Stomach smooth muscle (tissue), 2 donors: ENCODE data around the gene GPRIN3.
"Not testable (repeated sequence)": the region's sequence is repeated elsewhere in the genome, so short reads cannot be mapped to it uniquely, and the experiment has no call there.

Source experiments
- H3K27ac ChIP-seq: one replicate; pipeline ENCODE4 v1.7.0; 2013; ENCODE audit warnings: mild to moderate bottlenecking, low read length, inconsistent platforms
- H3K27me3 ChIP-seq, 2 donors: one replicate each; pipeline ENCODE4 v1.7.0; 2013; ENCODE audit warnings: low read length in 2 of 2; ENCODE audit not compliant: insufficient read depth in 2 of 2, control insufficient read depth in 1 of 2
- H3K36me3 ChIP-seq, 2 donors: one replicate each; pipeline ENCODE4 v1.7.0; 2013; ENCODE audit warnings: low read length in 2 of 2; ENCODE audit not compliant: control insufficient read depth in 2 of 2, insufficient read depth in 2 of 2
- H3K4me1 ChIP-seq: one replicate; pipeline ENCODE4 v1.7.0; 2013; ENCODE audit warnings: low read length; ENCODE audit not compliant: control insufficient read depth, insufficient read depth
- H3K4me3 ChIP-seq, 2 donors: one replicate each; pipeline ENCODE4 v1.7.0; 2013; ENCODE audit warnings: low read length in 2 of 2
- H3K9ac ChIP-seq, 2 donors: one replicate each; pipeline ENCODE4 v1.7.0; 2013; ENCODE audit warnings: low read length in 2 of 2, mild to moderate bottlenecking in 1 of 2
- H3K9me3 ChIP-seq, 2 donors: one replicate each; pipeline ENCODE4 v1.7.0; 2013; ENCODE audit warnings: low read length in 2 of 2; ENCODE audit not compliant: control insufficient read depth in 2 of 2
- donor health status: healthy.
- donor health status: Pancreatic carcinoma.

Gene GPRIN3

GRCh38 chr4:89216866-89217265 lies 90.7 kb downstream of the GPRIN3 start:
- Histone ChIP-seq H3K4me1 (no peaks in the 10 kb centered on the region), H3K27ac (no peak overlapping the region), H3K27me3 (no peaks in the 10 kb centered on the region), H3K9me3 (no peaks in the 10 kb centered on the region), H3K9ac (no peak overlapping the region), H3K36me3 (no peaks in the 10 kb centered on the region), H3K4me3 (no peak overlapping the region)

- Histone ChIP-seq H3K4me3 (no peak overlapping the region), H3K27me3 (no peaks in the 10 kb centered on the region), H3K9ac (no peak overlapping the region), H3K36me3 (no peaks in the 10 kb centered on the region), H3K27ac (no peak overlapping the region), H3K9me3 (no peaks in the 10 kb centered on the region), H3K4me1 (no peaks in the 10 kb centered on the region)
Observed at GRCh38 chr4:89216422-89216821, 91.2 kb downstream of the GPRIN3 start.

- no peaks in the 10 kb centered on the region for H3K4me1 ChIP-seq
- H3K9ac ChIP-seq = no peak overlapping the region
- no peaks in the 10 kb centered on the region for H3K27me3 ChIP-seq
- no peak overlapping the region for H3K27ac ChIP-seq
- no peaks in the 10 kb centered on the region for H3K36me3 ChIP-seq
- no peaks in the 10 kb centered on the region for H3K9me3 ChIP-seq
- H3K4me3 ChIP-seq = no peak overlapping the region
Observed at GRCh38 chr4:89215736-89216135, 91.9 kb downstream of the GPRIN3 start.

GRCh38 chr4:89214308-89214707 lies 93.3 kb downstream of the GPRIN3 start:
- Histone ChIP-seq H3K36me3 (no peaks in the 10 kb centered on the region), H3K9me3 (no peaks in the 10 kb centered on the region), H3K4me1 (no peaks in the 10 kb centered on the region), H3K27ac (no peak overlapping the region), H3K9ac (no peak overlapping the region), H3K27me3 (no peaks in the 10 kb centered on the region), H3K4me3 (no peak overlapping the region)

DNA sequence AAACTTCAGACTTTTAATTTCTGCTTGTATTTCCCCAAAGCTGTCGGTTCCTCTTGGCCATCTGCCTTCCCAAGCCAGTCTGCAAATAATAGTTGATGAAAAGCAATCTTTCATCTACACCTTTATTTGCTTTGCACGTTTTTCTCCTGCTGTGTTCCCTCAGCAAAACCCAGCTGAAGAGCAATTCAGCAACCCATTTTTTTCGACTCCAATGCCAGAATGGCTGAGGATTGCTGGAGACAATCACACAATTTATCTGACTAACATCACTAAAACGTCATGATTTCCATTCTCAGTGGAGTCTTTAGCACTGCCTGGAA lies 94.3 kb downstream of the GPRIN3 start:
- Histone ChIP-seq H3K9ac (no peak overlapping the region), H3K4me1 (no peaks in the 10 kb centered on the region), H3K27me3 (no peaks in the 10 kb centered on the region), H3K4me3 (no peak overlapping the region), H3K36me3 (no peaks in the 10 kb centered on the region), H3K9me3 (no peaks in the 10 kb centered on the region), H3K27ac (no peak overlapping the region)

DNA sequence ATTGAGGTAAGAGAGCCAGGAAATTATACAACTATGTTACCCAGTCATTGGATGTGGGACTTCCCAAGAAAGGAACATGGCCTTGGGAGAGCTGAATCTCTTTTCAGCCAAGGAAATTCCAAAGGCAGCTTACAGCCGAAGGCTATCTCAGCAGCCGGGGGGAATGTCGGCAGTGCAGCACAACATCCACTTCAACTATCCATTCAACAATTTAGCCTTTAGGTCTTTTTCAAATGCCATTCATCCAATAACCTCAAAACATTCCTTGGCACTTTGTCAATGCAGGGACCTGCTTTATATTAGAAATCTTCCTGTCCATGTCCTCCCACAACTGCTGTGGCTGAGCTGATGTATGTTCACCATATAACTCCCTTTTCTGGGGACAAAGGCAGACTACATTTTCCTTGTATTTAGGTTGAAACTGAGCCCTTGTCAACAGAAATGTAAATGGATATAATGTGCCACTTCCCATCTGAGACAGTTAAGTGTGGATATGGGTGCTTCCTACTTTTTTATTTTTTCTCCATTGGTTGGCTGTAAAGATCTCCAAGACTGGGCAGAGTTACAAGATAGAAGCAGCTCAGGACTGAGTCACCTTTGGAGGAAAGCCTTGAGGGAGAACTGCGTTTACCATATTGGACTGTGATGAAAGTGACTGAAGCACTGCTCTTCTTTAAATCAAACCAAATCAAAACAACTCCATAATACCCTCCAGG lies 94.8 kb downstream of the GPRIN3 start:
- Histone ChIP-seq H3K9me3 (no peaks in the 10 kb centered on the region), H3K27ac (no peak overlapping the region), H3K27me3 (no peaks in the 10 kb centered on the region), H3K9ac (no peak overlapping the region), H3K4me3 (no peak overlapping the region), H3K36me3 (no peaks in the 10 kb centered on the region), H3K4me1 (no peaks in the 10 kb centered on the region)

- no peak overlapping the region for H3K4me3 ChIP-seq
- no peaks in the 10 kb centered on the region for H3K4me1 ChIP-seq
- H3K36me3 ChIP-seq = no peaks in the 10 kb centered on the region
- no peaks in the 10 kb centered on the region for H3K9me3 ChIP-seq
- H3K9ac ChIP-seq = no peak overlapping the region
- H3K27ac ChIP-seq = no peak overlapping the region
- no peaks in the 10 kb centered on the region for H3K27me3 ChIP-seq
Observed at GRCh38 chr4:89204624-89205023, 103.0 kb downstream of the GPRIN3 start.

GRCh38 chr4:89203902-89204301 lies 103.7 kb downstream of the GPRIN3 start:
- no peaks in the 10 kb centered on the region for H3K27me3 ChIP-seq
- H3K9me3 ChIP-seq = no peaks in the 10 kb centered on the region
- H3K4me1 ChIP-seq = no peaks in the 10 kb centered on the region
- no peak overlapping the region for H3K27ac ChIP-seq
- no peak overlapping the region for H3K9ac ChIP-seq
- H3K4me3 ChIP-seq = no peak overlapping the region
- no peaks in the 10 kb centered on the region for H3K36me3 ChIP-seq

DNA sequence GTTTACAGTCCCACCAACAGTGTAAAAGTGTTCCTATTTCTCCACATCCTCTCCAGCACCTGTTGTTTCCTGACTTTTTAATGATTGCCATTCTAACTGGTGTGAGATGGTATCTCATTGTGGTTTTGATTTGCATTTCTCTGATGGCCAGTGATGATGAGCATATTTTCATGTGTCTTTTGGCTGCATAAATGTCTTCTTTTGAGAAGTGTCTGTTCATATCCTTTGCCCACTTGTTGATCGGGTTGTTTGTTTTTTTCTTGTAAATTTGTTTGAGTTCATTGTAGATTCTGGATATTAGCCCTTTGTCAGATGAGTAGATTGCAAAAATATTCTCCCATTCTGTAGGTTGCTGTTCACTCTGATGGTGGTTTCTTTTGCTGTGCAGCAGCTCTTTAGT lies 108.2 kb downstream of the GPRIN3 start:
- not testable (repeated sequence) for H3K9ac ChIP-seq, H3K27me3 ChIP-seq, H3K4me1 ChIP-seq, H3K9me3 ChIP-seq, H3K36me3 ChIP-seq, H3K27ac ChIP-seq, H3K4me3 ChIP-seq

- Histone ChIP-seq H3K27me3 (no peaks in the 10 kb centered on the region), H3K27ac (no peak overlapping the region), H3K36me3 (no peaks in the 10 kb centered on the region), H3K9ac (no peak overlapping the region), H3K4me1 (no peaks in the 10 kb centered on the region), H3K4me3 (no peak overlapping the region), H3K9me3 (no peaks in the 10 kb centered on the region)
Observed at GRCh38 chr4:89197920-89198319, 109.7 kb downstream of the GPRIN3 start.

GRCh38 chr4:89196745-89197144 lies 110.9 kb downstream of the GPRIN3 start:
- Histone ChIP-seq H3K9me3 (no peaks in the 10 kb centered on the region), H3K27ac (no peak overlapping the region), H3K9ac (no peak overlapping the region), H3K4me1 (no peaks in the 10 kb centered on the region), H3K36me3 (no peaks in the 10 kb centered on the region), H3K4me3 (no peak overlapping the region), H3K27me3 (no peaks in the 10 kb centered on the region)
